Endothelial cell of umbilical vein (primary cell): Measurements from ENCODE around the gene SIRPA. TPM values are rescaled to one million over a fixed set of nuclear protein-coding genes. Genes with fewer than 3 reads are reported as not detected.

Experiments used
- BruUV-seq: library from RNA; stranded (reverse); fragments of 400-500 nt; replicated peaks from 2 replicates; lab custom pipeline; 2021; lab: Mats Ljungman, UMichigan
- CTCF ChIA-PET: fragments of 300-600, 350-600 bp; sonication (Branson Sonifier 250); formaldehyde crosslinking; loops from one replicate; lab custom pipeline; 2021; ENCODE audit warnings: antibody characterized with exemption, inconsistent platforms; lab: Charles Lee
- POLR2A ChIA-PET: fragments of 300-600, 350-600 bp; sonication (Branson Sonifier 250); formaldehyde crosslinking; loops from one replicate; lab custom pipeline; 2021; ENCODE audit warnings: antibody characterized with exemption, inconsistent platforms; lab: Charles Lee
- DNase-seq: peaks from one replicate; pipeline ENCODE4 v3.0.0-alpha.2; 2011; ENCODE audit warnings: low read depth, low spot score
- FAIRE-seq: peaks from 2 replicates; lab custom pipeline; 2011; peaks lifted over from hg19 to GRCh38; lab: Jason Lieb, UNC
- H2AFZ ChIP-seq: 2 replicates; pipeline ENCODE4 v1.6.0; 2012; ENCODE audit warnings: low read depth, low read length, control low read depth, inconsistent platforms
- H3K27ac ChIP-seq: 2 replicates; pipeline ENCODE4 v1.5.1; 2011; ENCODE audit warnings: low read depth, mild to moderate bottlenecking, control low read depth, low read length, moderate library complexity; ENCODE audit not compliant: insufficient read depth
- H3K27me3 ChIP-seq, 2 experiments: 2 replicates each; pipeline versions ENCODE4 v1.6.0 to v1.6.1; 2011; ENCODE audit warnings: low read length in 2 of 2, mixed read lengths in 1 of 2; ENCODE audit not compliant: control insufficient read depth in 2 of 2, insufficient read depth in 2 of 2
- H3K36me3 ChIP-seq, 2 experiments: 2 replicates in 1 of 2; 3 replicates in 1 of 2; pipeline ENCODE4 v1.5.1; 2011; ENCODE audit warnings: low read length in 2 of 2, mild to moderate bottlenecking in 1 of 2, moderate library complexity in 1 of 2; ENCODE audit not compliant: control insufficient read depth in 2 of 2, insufficient read depth in 2 of 2; ENCODE audit errors: extremely low read depth in 1 of 2
- H3K4me1 ChIP-seq: 3 replicates; pipeline ENCODE4 v1.5.1; 2011; ENCODE audit warnings: mild to moderate bottlenecking, low read length; ENCODE audit not compliant: control insufficient read depth, insufficient read depth; ENCODE audit errors: extremely low read depth
- H3K4me2 ChIP-seq: 2 replicates; pipeline ENCODE4 v1.6.1; 2011; ENCODE audit warnings: low read length, control low read depth, mixed read lengths; ENCODE audit not compliant: insufficient read depth
- H3K4me3 ChIP-seq, 3 experiments: fragments of 200-600 bp in 1 of 3; sonication (generic), shearing (Covaris generic) in 1 of 3; replicated peaks in 1 of 3; 2 replicates each; pipeline ENCODE4 v1.5.1; 2011 to 2016; ENCODE audit warnings: control low read depth in 3 of 3, low read length in 3 of 3, mild to moderate bottlenecking in 2 of 3, inconsistent platforms in 1 of 3, low read depth in 1 of 3, moderate library complexity in 1 of 3; ENCODE audit not compliant: insufficient read depth in 1 of 3
- H3K79me2 ChIP-seq: 2 replicates; pipeline ENCODE4 v1.6.0; 2012; ENCODE audit warnings: low read length, inconsistent platforms; ENCODE audit not compliant: control insufficient read depth, insufficient read depth
- H3K9ac ChIP-seq: replicated peaks from 2 replicates; pipeline ENCODE3; 2011; ENCODE audit warnings: low read length, control low read depth; ENCODE audit not compliant: insufficient read depth; ENCODE audit errors: extremely low read depth
- H3K9me1 ChIP-seq: replicated peaks from 3 replicates; pipeline ENCODE4 v1.6.0; 2011; ENCODE audit warnings: mild to moderate bottlenecking, low read length; ENCODE audit not compliant: control insufficient read depth, insufficient read depth; ENCODE audit errors: extremely low read depth
- H3K9me3 ChIP-seq: replicated peaks from 2 replicates; pipeline ENCODE4 v1.5.1; 2012; ENCODE audit warnings: low read length, inconsistent platforms; ENCODE audit not compliant: control insufficient read depth, insufficient read depth
- H4K20me1 ChIP-seq: replicated peaks from 2 replicates; pipeline ENCODE3; 2011; ENCODE audit warnings: mild to moderate bottlenecking, low read length; ENCODE audit not compliant: control insufficient read depth, insufficient read depth; ENCODE audit errors: extremely low read depth
- EZH2 ChIP-seq: IDR thresholded peaks from 2 replicates; pipeline ENCODE4 v1.6.1; 2012; ENCODE audit warnings: borderline replicate concordance, low read depth, mild to moderate bottlenecking, moderate library complexity, low read length, inconsistent platforms; ENCODE audit not compliant: severe bottlenecking
- GATA2 ChIP-seq: IDR thresholded peaks from 2 replicates; pipeline ENCODE4 v1.7.0; 2011; ENCODE audit warnings: low read depth, mild to moderate bottlenecking, moderate library complexity, mixed read lengths, low read length; ENCODE audit not compliant: insufficient read length, insufficient read depth
- MYC ChIP-seq: IDR thresholded peaks from one replicate; pipeline ENCODE4 v1.6.1; 2011; ENCODE audit warnings: mild to moderate bottlenecking, low read depth, low read length
- POLR2A ChIP-seq: IDR thresholded peaks from 2 replicates; pipeline ENCODE4 v1.6.1; 2012; ENCODE audit warnings: low read depth, mild to moderate bottlenecking, control low read depth, low read length
- dilution Hi-C: fragments of 300-500 bp; cut with MboI; formaldehyde crosslinking; loops from one replicate; pipeline ENCODE4 v1.15.0; 2019; ENCODE audit warnings: low sequenced_read_pairs; ENCODE audit not compliant: extremely low pct_ligation_motif_present
- intact Hi-C: fragments of 100-400 bp; cut with micrococcal nuclease; formaldehyde crosslinking; loops from one replicate; pipeline ENCODE4 v1.10.0; 2022
- polyA plus RNA-seq, 4 experiments: library from polyadenylated mRNA; depleted of rRNA in 3 of 4; stranded (reverse) in 3 of 4; unstranded in 1 of 4; fragments of >200 nt; gene quantifications; 2 replicates each; pipeline versions ENCODE4 v1.2.1 to v1.2.3, GENCODE V29; 2011 to 2012; ENCODE audit warnings: missing spikeins in 1 of 4
- total RNA-seq: library from RNA; stranded (reverse); gene quantifications from 2 replicates; pipeline ENCODE4 v1.2.3, GENCODE V29; 2021

SIRPA gene
- total and polyA plus RNA-seq, 2 donors (not counting 3 experiments of a cell fraction or from before 2014, with no cell fraction given): 29.9 to 59.2 TPM

GRCh38 chr20:1911536-1911935, 16.3 kb downstream of the SIRPA start:
- Histone ChIP-seq H3K4me2 (no peak overlapping the region), H2AFZ (no peak overlapping the region)
- BruUV-seq: no TSS peak

GRCh38 chr20:1912053-1912452, 16.8 kb downstream of the SIRPA start:
- Histone ChIP-seq H3K9me1 (no peaks in the 10 kb centered on the region), H2AFZ (no peak overlapping the region), H3K4me2 (no peak overlapping the region), H3K27me3 (no peaks in the 10 kb centered on the region), H3K9ac (no peak overlapping the region), H3K4me3 (no peak overlapping the region), H3K27ac (no peak overlapping the region), H3K79me2 (no peaks in the 10 kb centered on the region), H3K9me3 (no peaks in the 10 kb centered on the region), H3K36me3 (peaks cover 6 to 10% of the 10 kb centered on the region in 2 experiments), H4K20me1 (no peaks in the 10 kb centered on the region), H3K4me1 (no peaks in the 10 kb centered on the region)
- BruUV-seq: no TSS peak
- DNase-seq (no peak), FAIRE-seq (no peak)
- POLR2A ChIA-PET: no interaction called here
- CTCF ChIA-PET: interaction anchor here (0.6 to 2.6 kb wide), 3 partner anchors 14 to 146 kb away, joined by 4 to 6 read pairs (median 4); no protein-coding TSS in a partner anchor
- dilution Hi-C loops: no loop called here
- no peak for TF ChIP-seq EZH2
- intact Hi-C loops: no loop called here

More at GRCh38 chr20:1911536-1911935, 16.3 kb downstream of the SIRPA start:
- no peaks in the 10 kb centered on the region for H4K20me1 ChIP-seq
- H3K9me3 ChIP-seq: no peaks in the 10 kb centered on the region
- no peak overlapping the region for H3K4me3 ChIP-seq
- DNase-seq (no peak), FAIRE-seq (peak; percentile 24)
- H3K79me2 ChIP-seq: no peaks in the 10 kb centered on the region
- H3K9me1 ChIP-seq: no peaks in the 10 kb centered on the region
- H3K27me3 ChIP-seq: no peaks in the 10 kb centered on the region
- intact Hi-C loops (no loop called here), dilution Hi-C loops (no loop called here)
- POLR2A ChIA-PET: no interaction called here
- no peak overlapping the region for H3K9ac ChIP-seq
- no peaks in the 10 kb centered on the region for H3K4me1 ChIP-seq
- TF ChIP-seq GATA2 (no peak), POLR2A (no peak), MYC (no peak)
- H3K27ac ChIP-seq: no peak overlapping the region
- CTCF ChIA-PET: interaction anchor here (0.7 to 2.6 kb wide), 4 partner anchors 12 to 261 kb away, joined by 3 to 6 read pairs (median 4); no protein-coding TSS in a partner anchor
- peaks cover 6 to 10% of the 10 kb centered on the region in 2 experiments for H3K36me3 ChIP-seq
